GM21576 (cell line): Measurements from ENCODE around the gene ADRA2A.

Source experiments
- ATAC-seq: cut with Tn5 transposase; IDR thresholded peaks from one replicate; pipeline ENCODE4 v1.9.1; 2021; ENCODE audit warnings: mild to moderate bottlenecking, moderate library complexity; ENCODE audit not compliant: unreplicated experiment

Gene ADRA2A

DNA sequence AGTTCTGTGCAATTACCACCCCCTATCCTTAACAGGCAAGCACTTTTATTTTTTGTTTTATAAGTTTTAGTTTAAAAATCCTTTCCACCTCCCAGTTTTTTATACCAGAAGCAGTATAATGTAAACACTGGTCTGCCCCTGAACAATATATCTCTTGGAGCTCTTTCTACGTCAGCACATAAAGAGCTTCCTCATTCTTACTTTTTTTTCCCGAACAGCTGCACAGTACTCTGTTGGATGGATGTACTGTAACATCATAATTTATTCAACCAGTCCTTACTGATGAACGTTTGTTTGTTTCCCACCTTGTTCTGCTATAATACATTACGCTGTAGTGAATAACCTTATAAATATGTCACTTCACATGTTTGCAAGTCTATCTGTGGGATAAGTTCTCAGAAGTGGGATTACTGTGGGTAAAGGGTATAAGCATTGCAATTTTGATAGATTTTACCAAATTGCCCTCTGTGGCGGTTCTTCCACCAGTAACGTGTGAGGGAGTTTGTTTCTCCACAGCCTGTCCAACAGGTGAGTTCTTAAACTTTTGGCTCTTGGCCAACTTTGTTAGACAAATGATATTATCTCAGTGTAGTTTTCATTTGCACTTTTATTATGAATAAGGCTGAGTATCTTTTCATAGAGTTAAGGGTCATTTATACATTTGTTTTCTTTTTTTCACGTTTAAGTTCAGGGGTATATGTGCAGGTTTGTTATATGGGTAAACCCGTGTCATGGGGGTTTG is 32.8 kb downstream of the ADRA2A start:
- ATAC-seq, result no peak

DNA sequence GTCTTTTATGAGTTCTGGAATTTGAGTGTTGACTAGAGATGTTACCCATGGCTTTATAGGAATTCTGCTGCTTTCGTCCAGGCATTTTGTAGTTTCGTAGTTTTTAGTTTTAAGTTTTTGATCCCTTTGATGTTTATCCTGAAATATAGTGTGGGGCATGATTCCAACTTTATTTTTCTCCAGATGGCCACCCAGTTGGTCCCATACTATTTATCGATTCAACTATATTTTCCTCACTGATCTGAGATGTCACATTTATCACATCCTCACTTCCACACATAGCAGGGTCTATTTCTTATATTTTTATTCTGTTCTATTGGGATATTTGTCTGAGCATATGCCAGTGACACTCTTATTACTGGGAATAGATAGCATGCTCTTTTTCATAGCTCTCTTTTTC is 33.9 kb downstream of the ADRA2A start:
- no peak for ATAC-seq

DNA sequence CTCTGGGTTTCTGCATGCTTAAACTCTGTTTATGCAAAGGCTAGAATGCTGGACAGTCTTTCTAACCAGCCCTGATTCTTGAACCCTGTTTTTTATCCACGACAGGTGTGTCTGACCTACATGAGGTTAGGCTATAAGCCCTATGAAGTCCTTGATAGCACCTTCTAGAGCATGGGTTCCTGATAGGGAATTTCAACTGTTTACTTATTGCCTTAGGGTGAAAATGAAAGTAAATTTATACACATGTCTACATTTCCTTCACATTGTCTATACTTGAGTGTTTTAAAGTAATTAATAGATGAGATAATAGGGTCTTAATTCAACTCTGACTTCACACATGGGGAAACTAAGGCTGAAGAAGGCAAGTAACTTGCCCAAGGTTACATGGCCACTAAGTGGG is 35.5 kb downstream of the ADRA2A start:
- no peak for ATAC-seq

- ATAC-seq, result no peak
These were observed 36.6 kb downstream of the ADRA2A start for GRCh38 chr10:111113238-111113960.

GRCh38 chr10:111113961-111114757 is 37.3 kb downstream of the ADRA2A start:
- ATAC-seq, result no peak

DNA sequence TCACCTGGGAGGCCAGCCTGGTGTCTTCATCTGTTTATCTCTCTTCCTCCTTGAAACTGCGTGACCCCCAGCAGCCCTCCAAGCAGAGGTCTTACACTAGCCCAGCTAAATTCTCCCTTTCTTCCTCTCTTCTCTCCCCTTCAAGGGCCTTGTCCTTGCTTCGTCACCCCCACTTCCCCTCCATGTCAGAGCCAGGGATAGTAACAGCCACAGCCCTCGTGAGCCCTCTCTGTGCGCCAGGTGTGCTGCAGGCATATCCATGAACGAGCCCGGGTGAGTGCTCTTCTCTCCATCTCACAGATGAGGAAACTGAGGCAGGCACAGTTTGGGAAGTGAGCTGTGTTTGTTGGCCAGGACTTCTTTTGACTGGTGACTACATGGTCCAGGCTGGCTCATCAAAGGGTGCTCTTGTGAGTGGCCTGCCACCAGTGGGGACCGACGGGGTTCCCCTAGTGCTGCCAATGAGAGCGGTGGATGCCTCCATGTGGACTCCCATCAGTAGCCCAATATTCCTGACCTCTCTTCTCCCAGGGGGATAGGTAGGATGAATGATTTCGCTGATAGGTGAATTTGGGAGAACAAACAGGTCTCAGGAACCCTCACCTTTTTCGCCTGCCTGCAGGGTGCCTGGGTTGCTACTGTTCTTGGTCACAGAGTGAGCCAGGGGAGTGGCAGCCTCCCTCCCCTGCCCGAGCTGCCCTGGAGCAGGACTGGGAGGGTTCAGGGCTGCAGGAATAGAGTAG is 38.1 kb downstream of the ADRA2A start:
- ATAC-seq, result no peak

GRCh38 chr10:111116211-111116610 is 39.4 kb downstream of the ADRA2A start:
- no peak for ATAC-seq

DNA sequence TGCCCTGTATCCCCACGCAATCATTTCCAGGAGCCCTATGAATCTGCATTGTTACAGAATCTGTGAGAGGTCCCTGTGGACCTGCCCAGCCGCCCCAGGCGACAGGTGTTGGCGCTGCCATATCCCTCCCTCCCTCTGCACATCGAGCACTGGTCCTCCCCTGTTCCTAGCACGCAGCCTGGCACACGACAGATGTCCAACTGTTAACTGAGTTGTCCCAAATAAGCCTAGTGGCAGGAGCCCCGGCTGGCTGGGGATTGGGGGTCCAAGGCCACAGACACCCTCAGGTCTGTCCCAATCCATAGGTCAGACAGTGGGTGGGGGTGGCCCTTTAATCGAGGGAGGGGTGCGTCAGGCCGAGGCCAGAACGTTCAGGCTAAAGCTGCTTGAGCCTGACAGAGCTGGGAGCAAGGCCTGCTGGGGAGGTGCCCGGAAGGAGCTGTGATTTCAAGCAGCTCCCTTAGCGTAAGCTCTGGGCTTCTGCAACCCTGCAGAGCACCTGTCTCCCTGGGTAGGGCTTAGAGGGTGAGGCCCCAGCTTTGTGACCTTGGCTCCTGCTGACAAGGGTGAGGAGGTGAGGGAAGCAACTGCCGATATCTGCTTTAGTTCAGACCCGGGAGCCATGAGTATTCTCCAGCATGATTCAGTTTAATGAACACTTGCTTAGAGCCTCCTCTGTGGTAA is 40.1 kb downstream of the ADRA2A start:
- ATAC-seq, result no peak

DNA sequence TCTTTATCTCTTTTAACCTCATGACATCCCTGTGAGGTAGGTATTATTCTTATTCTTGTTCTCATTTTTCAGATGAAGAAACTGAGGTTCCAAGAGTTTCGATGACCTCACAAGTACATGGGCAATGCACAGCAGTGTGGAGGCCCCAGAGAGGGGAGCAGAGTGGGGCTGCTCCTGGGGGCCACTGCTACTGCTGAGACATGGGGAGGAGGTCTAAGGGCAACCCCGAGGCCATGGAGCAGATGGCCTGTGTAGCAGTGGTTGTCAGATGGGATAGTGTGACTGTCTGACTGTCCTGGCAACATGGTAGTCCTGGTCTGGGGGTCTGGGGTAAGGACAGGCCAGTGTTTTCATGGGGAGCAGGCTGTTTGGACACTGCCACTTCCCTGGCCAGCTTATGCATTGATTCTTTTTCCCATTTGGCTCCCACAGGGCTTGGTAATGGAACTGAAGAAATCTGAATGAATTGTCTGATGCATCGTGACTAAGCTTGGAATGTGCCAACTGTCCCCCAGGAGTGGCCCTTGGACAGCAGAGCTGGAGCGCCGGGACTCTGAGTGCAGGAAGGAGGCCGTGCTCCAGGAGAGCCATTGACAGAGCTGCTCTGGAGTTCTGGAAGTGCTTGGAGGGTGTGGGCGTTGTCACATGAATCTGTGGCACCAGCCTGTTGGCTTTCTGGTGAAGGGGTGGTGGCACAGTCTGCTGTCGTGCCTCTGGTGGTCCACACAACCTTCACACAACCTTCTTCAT is 40.9 kb downstream of the ADRA2A start:
- ATAC-seq, result no peak

DNA sequence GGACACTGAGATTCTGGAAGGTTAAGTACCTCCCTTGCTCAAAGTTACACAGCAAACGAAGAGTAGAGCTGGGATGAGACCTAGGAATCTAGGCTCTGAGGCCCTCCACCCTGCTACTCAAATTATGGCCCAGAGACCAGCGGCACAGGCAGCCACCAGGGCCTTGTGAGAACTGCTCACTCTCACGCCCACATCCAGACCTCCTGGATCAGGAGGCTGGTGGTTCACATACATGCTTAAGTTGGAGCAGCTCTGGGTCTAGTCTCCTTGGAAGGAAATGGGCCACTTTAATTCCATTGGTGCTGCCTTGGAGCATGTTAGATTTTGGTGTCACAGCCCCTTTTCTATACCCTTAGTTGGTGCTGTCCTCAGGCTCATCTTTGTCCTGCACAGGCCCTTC is 41.9 kb downstream of the ADRA2A start:
- no peak for ATAC-seq

DNA sequence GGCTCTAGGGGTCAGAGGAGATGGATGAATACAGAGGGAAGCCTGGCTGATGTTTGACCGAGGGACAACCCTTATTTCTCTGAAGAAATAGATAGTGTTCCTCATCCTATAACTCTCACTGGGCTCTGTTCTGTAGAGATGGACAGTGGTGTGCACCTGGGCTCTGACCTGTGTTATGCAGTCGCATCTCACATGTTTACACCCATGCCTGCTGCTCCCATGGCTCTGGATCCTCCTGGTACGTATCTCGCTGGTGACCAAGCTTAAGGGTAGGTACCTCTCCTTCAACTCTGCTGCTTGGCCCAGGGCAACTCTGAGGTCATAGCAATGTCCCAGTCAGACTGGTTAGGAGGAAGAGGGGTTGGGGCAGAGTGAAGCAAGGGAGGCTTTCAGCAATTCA is 42.8 kb downstream of the ADRA2A start:
- ATAC-seq, result no peak

DNA sequence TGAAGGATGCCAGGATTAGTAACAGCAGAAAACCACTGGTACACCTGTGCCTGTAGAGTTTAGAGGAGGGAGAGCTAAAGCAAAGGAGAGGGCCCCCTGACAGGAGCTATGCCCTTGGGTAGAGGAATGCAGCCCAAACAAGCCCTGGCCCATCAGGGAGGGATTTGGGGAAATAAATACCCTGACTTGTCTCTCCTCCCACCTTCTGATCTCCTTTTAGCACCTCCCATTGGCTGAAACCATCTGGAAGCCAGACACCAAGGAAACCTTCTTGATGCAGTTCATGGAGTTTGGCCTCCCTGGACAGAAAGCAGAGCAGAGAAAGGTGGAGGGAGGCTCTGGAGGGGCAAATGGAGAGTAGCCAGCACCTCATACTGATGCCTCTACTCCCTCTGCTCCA is 45.3 kb downstream of the ADRA2A start:
- ATAC-seq, result no peak

GRCh38 chr10:111123883-111124282 is 47.1 kb downstream of the ADRA2A start:
- ATAC-seq, result no peak

DNA sequence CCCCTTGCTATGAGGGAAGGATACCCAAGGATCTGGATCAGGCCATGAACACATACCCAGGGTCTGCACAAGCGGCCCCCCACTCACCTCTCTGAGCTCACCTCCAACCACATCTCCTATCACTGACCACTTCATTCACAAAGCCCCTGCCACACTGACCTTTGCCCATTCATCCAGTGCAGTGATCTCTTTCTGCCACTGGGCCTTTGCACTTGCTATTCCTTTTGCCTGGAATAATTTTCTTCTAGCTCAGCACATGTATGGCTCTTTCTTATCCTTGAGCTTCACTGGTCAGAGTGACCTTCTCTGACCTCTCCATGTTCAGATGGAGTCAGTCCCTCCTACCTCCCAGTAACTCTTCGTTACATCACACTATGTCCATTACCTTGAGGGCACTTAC is 48.3 kb downstream of the ADRA2A start:
- no peak for ATAC-seq

GRCh38 chr10:111126077-111126476 is 49.2 kb downstream of the ADRA2A start:
- ATAC-seq, result no peak

- ATAC-seq, result no peak
These were observed 50.4 kb downstream of the ADRA2A start for GRCh38 chr10:111127081-111127848.

DNA sequence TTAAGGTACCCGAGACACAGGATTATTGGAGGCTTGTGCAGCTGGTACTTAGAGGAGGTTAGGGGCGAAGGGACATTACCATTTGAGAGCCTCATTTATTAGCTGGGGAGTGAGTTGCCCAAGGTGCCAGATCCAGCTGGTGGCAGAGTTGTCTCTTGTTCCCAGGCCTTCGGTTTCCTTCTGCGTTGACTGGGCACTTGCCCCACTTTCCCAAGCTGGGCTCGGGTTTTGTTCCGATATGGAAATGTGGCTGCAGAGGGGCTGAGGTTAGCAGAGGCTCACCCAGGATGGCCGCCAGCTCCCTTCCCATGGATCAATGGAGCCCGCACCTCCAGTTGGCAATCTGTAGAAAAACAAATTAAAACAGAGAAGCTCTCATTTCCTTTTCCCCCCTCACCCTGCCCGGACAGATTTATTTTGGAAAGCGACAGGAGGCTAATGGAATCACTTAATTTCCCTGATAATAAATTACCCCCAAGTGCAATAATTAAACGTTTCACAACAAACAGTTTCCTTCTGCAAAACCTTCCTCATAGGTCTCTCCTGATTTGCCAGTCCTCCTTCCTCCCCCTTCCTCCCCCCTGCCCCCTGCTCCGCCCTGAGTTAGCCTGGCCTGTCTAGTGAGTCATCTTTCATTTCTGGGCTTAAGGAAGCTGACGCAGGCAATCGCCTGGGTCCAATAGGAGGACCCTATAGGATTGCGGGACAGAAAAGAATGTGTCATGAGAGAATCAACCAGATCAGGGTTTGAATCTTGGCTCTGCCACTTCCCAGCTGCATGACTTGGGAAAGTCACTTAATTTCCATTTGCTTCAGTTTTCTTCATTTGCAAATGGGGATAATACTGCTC is 51.7 kb downstream of the ADRA2A start:
- ATAC-seq, result no peak

DNA sequence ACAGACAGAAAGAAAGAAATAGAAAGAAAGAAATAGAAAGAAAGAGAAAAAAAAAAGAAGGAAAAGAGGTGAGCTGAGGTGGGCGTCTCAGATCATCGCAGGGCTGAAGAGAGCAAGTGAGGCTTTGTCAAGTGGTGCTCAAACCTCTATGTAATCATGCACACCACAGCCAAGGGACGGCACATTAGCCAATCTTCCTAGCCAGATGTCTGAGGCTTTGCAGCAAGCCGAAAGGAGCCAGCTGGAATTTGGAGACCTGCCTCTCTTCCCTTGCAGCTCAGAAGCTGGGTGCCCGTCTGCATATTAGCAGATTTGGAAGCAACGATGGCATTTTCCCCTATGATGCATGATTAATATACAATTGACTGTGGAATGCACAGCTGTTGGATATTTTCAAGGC is 52.5 kb downstream of the ADRA2A start:
- ATAC-seq, result no peak
